ENCODE results near the gene SNAPC3.

Gene SNAPC3

DNA sequence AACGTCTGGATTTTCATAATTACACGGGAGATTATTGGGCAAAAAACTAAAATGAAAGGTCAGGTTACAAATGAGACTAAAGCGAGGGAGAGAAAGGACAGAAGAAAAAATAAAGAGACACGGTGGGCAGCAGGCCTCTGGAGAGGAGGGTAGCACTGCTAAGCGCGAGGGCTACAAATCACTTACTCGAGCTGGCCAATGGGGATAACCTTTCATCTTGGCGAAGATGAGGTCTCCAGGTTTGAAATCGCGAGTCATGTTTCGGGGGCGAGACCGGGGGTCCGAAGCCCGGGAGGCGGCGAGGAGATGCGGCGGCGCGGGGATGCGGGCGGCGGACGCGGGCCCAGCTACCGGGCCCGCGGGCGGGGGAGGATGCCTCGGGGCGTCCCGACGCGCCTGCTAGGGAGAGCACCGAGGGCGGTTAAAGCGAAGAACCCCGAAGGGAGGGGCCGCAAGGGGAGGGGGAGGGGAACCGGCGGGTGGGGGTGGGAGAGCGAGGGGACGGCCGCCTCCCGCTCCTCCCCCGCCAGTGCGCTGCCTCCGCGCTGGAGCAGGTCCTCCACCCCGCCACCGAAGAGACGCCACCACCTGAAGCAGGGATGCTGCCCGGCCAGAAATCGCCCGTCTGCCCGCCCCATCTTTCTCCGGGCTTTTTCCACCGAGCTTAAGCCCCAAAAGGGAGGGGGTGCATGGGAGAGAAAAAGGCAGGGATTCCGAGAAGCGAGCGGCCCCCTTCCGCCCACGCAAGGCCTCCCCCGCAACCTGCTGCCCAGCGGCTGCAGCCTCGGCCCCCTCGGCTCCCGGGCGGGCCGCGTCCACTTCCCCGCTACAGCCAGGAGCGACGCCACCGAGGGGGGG is 87.5 kb downstream of the SNAPC3 start:
- TF ChIP-seq, protein P1, sequence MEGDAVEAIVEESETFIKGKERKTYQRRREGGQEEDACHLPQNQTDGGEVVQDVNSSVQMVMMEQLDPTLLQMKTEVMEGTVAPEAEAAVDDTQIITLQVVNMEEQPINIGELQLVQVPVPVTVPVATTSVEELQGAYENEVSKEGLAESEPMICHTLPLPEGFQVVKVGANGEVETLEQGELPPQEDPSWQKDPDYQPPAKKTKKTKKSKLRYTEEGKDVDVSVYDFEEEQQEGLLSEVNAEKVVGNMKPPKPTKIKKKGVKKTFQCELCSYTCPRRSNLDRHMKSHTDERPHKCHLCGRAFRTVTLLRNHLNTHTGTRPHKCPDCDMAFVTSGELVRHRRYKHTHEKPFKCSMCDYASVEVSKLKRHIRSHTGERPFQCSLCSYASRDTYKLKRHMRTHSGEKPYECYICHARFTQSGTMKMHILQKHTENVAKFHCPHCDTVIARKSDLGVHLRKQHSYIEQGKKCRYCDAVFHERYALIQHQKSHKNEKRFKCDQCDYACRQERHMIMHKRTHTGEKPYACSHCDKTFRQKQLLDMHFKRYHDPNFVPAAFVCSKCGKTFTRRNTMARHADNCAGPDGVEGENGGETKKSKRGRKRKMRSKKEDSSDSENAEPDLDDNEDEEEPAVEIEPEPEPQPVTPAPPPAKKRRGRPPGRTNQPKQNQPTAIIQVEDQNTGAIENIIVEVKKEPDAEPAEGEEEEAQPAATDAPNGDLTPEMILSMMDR (IDR thresholded peaks at IDR 0.05; ENCODE audit: insufficient read depth, missing control alignments), result no peak
- no peak for DNase-seq (ENCODE audit: insufficient read length, low spot score)
- no peak for FAIRE-seq

DNA sequence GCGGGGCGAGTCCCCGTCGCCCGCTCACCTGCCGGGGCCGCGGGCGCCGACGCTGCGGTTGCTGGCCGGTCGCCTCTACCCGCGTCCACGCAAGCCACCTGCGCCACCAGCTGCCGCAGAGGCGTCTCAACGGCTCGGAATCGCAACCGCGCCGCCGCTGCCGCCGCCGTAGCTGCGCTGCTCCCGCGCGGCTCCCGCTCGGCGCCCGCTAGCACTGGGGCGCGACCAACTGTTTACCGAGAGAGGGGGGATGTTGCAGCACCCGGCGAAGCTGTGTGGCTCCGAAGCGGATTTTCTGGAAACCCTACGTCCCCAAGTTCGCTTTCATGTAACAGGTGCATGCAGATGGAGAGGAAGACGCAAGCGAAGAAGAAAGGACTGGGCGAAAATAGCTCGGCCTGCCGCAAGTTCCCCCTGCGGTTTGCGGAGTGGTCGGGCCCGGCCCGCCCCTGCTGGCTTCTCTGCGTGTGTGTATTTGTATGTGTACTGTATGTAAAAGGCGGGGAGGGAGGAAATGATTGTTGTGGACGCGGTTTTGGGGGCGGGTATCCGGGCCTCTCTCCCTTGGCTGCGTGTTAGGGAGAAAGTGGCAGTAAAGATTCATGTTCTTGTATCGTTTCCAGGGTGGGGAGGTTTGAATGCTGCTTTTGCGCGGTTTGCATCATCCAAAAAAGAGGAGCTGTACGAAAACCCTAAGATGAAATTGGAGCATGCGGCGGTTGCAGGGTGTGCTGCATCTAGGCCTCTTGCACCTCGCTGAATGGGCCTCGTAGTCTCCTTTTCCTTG is 88.3 kb downstream of the SNAPC3 start, which contains the start of gene PSIP1:
PSIP1 (minus strand) TSS at position 182 of the 787 bp plus-strand sequence. CDS start 782 bp downstream, outside the sequence.
- TF ChIP-seq, protein P1 (IDR thresholded peaks at IDR 0.05; ENCODE audit: insufficient read depth, missing control alignments), result no peak
- FAIRE-seq, result no peak
- no peak for DNase-seq (ENCODE audit: insufficient read length, low spot score)

Data from D721Med (cell line).